Stimulated activated CD8-positive, alpha-beta memory T cell treated with anti-CD3 and anti-CD28 coated beads, Interleukin-4, amount 100 ng/mL, for 48 hours (primary cell): ENCODE results near the gene OR8H3.
"Not testable (repeated sequence)": the region's sequence is repeated elsewhere in the genome, so short reads cannot be mapped to it uniquely, and the experiment has no call there.

Source experiments
- DNase-seq: peaks from one replicate; pipeline ENCODE4 v3.0.0-alpha.2; 2020

Gene OR8H3

GRCh38 chr11:56122073-56122472 lies at the start of gene OR8H3:
Gene OR8H3, plus strand, starts transcription at chr11:56122373. Its CDS starts 0 bp downstream, at chr11:56122373.
- no peak for DNase-seq

GRCh38 chr11:56089697-56090096 lies 32.5 kb upstream of the OR8H3 start:
- no peak for DNase-seq

- no peak for DNase-seq
Measured at GRCh38 chr11:56093008-56093407, 29.2 kb upstream of the OR8H3 start, which contains the start of gene OR8I2. Gene OR8I2, plus strand, starts transcription at chr11:56093308. Its CDS starts 0 bp downstream, at chr11:56093308.

- DNase-seq = no peak
Measured at GRCh38 chr11:56103210-56103737, 18.9 kb upstream of the OR8H3 start, which contains the start of gene OR8H2. Gene OR8H2, plus strand, starts transcription at chr11:56103687. Its CDS starts 1,356 bp downstream, at chr11:56105043.

GRCh38 chr11:56140151-56140661 lies 18.0 kb downstream of the OR8H3 start, which contains the start of gene OR8J3:
Gene OR8J3, minus strand, starts transcription at chr11:56140201. Its CDS starts 2,483 bp downstream, at chr11:56137718.
- DNase-seq = no peak

- DNase-seq = not testable (repeated sequence)
Measured at GRCh38 chr11:56143681-56144080, 21.5 kb downstream of the OR8H3 start.

GRCh38 chr11:56151376-56151775 lies 29.2 kb downstream of the OR8H3 start:
- no peak for DNase-seq

GRCh38 chr11:56152333-56152732 lies 30.2 kb downstream of the OR8H3 start:
- DNase-seq = no peak

- no peak for DNase-seq
Measured at GRCh38 chr11:56160217-56160616, 38.0 kb downstream of the OR8H3 start, which contains the start of gene OR8K5. Gene OR8K5, minus strand, starts transcription at chr11:56160317. Its CDS starts 0 bp downstream, at chr11:56160317.

- no peak for DNase-seq
Measured at GRCh38 chr11:56163804-56164203, 41.6 kb downstream of the OR8H3 start.

GRCh38 chr11:56172256-56172830 lies 50.2 kb downstream of the OR8H3 start:
- no peak for DNase-seq
